DMS 273 (cell line): ENCODE measurements around the gene DHX8.

Experiments
- DNase-seq: peaks from one replicate; lab custom pipeline; 2025; ENCODE audit not compliant: unreplicated experiment; lab: John Stamatoyannopoulos, UW

DHX8 gene

DNA sequence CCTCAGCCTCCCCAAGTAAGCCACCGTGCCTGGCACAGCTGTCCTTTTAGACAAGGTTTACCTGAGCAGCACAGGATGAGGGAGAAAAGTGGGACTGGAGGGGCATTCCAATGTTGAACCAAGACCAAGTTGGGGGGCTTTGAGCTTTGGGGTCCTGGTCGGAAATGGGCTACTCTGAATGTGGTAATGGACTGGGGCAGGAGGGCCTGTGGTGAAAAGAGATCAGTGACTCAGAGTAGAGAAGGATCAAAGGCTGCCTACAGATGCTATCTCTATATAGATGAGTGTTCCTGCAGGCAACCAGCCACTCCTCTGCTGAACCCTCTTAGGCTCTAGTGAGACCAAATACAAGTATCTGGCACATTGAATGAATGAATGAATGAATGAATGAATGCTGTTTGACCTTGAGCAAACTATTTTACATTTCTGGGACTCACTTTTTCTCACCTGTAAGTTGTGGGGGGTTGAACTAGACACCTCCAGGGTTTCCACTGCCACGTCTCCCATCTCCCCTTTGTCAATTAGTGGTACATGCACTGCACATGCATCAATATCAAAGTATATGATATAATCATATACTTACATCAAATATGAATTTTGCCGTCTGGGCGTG is 88.7 kb downstream of the DHX8 start:
- DNase-seq = no peak

DNA sequence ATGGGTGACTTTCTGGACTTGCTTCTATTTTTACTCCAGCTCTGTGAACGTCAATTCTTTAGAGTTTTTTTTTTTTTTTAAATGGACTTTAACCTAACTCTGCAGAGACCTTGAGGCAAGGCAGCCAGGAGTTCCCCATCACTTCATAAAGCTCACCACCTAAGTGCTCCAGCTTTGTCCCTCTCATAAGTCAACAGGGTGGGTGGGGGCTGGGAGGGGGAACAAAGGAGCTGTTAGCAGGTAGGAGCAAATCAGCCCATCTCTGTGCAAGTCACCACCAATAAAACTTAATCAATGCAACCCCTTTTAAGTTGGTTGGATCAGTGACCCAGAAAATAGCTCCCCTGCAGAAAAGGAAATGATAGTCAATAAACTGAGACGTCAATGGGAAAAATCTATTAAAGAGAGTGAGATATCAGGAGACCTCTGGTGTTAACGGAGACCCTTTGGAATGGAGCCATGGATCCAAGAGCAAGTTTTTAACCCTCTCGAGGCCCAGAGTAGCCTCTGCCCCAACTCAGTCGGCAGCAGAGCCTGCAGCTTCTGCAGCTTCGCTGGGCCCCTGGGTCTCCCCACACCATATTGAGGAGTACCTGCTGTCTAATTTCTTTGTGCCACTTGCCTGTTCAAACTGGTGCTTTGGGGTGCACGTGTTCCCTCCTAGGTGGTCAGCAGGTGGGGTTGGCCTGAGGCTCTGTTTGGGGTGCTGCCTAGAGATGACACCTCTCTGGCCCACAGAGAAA is 90.0 kb downstream of the DHX8 start:
- no peak for DNase-seq

DNA sequence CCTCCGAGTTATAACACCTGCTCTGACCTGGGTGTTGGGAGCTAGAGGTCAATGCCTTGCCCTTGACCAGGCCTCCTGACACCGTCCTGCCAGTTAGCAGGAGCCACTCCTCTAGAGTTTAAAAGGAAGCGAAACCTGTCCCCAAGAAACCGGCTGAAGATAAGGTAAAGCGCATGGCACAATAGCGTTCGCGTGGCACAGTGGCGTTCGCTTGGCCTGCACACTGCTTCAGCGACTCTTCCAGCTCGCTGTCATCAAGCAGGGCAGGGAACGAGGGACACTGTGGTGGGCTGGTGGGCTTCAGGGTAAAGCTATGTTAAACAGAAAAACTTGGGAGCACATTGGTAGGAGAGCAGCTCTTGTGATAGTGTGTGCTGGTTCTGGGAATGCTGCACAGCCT is 90.6 kb downstream of the DHX8 start:
- no peak for DNase-seq

DNA sequence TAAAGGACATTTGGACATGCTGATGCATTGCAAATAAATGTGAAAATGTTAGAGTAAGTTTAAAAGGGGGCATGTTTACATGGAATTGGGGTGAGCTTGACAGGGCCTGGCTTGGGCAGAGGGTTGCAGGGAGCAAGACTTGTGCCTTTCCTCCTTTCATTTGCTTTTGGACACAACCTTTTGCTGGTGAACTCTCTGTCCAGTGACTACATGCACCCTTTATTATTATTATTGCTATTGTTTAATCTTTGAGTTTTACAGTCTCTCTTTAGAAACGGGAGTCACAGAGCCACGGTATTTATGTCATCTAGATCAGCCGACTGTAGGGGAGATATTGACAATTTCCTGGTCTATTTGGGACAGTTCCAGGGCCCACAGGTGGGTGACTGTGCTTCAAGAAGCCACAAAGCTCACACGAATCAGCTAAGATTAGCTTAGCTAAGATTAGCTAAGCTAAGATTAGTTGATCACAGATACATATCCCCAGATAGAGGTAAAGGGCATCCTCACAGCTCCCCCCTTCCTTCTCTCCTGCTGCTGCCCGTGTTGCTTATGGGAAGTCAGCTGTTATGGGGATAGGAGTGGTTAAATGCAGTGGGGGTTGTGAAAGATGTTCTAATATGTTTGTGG is 91.2 kb downstream of the DHX8 start:
- no peak for DNase-seq
